ENCODE data around the gene CDHR2.

DNA sequence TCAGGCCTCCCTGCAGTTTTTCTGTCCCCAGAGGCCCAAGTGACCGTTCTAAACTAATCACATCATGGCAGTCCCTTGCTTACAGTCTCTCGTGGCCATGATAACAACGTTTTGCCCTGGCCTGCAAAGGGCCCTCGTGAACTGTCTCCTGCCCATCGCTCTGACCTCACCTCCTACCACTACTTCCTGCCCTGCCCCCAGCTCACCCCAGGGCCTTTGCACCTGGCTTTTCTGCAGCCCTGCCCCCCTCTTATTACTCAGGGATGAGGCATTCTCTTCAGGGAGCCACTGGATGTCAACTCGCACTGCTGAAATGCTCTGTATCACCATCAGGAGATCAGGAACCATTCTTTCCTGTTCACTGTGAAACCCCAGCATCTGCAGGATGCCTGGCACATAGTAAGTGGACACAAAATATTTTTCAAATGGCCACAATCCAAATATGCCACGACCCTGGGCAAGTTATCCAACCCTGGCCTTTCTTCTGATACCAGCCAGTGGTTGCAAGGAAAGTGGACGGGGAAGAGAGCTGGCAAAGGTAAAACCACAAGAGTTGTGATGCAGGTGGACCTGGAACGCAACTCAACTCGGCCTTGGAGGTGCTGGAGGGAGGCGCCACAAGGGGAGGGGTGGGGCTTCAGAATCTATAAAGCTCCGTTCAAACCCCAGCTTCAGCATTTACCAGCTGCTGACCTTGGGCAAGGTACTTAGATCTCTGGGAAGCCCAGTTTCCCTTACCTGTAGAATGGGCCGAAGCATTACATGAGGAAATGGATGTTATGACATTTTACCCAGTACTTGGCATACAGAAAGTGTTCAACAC, 79.5 kb downstream of the CDHR2 start:
- TF ChIP-seq, protein P1, sequence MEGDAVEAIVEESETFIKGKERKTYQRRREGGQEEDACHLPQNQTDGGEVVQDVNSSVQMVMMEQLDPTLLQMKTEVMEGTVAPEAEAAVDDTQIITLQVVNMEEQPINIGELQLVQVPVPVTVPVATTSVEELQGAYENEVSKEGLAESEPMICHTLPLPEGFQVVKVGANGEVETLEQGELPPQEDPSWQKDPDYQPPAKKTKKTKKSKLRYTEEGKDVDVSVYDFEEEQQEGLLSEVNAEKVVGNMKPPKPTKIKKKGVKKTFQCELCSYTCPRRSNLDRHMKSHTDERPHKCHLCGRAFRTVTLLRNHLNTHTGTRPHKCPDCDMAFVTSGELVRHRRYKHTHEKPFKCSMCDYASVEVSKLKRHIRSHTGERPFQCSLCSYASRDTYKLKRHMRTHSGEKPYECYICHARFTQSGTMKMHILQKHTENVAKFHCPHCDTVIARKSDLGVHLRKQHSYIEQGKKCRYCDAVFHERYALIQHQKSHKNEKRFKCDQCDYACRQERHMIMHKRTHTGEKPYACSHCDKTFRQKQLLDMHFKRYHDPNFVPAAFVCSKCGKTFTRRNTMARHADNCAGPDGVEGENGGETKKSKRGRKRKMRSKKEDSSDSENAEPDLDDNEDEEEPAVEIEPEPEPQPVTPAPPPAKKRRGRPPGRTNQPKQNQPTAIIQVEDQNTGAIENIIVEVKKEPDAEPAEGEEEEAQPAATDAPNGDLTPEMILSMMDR (IDR thresholded peaks at IDR 0.05) = no peak
- TF ChIP-seq ZFX (IDR thresholded peaks at IDR 0.05; ENCODE audit: borderline replicate concordance) = no peak
